Astrocyte (in vitro differentiated cells and primary cell): ENCODE results near the gene EMP2. TPM values are rescaled to one million over a fixed set of nuclear protein-coding genes. Genes with fewer than 3 reads are reported as not detected.

ENCODE experiments used
- DNase-seq: peaks from one replicate; pipeline ENCODE4 v3.0.0-alpha.2; 2010; ENCODE audit warnings: low read depth
- FAIRE-seq: peaks from 2 replicates; lab custom pipeline; 2011; peaks lifted over from hg19 to GRCh38; lab: Jason Lieb, UNC
- H2AFZ ChIP-seq: 2 replicates; pipeline ENCODE4 v1.6.0; 2012; ENCODE audit warnings: low read depth, low read length, inconsistent platforms
- H3K27ac ChIP-seq: 2 replicates; pipeline ENCODE4 v1.5.1; 2011; ENCODE audit warnings: low read depth, low read length, inconsistent platforms
- H3K27me3 ChIP-seq: 2 replicates; pipeline ENCODE4 v1.6.0; 2011; ENCODE audit warnings: low read length, inconsistent platforms; ENCODE audit not compliant: insufficient read depth
- H3K36me3 ChIP-seq: 2 replicates; pipeline ENCODE4 v1.5.1; 2011; ENCODE audit warnings: low read length, inconsistent platforms; ENCODE audit not compliant: insufficient read depth
- H3K4me1 ChIP-seq: 2 replicates; pipeline ENCODE4 v1.5.1; 2011; ENCODE audit warnings: low read length, inconsistent platforms; ENCODE audit not compliant: insufficient read depth
- H3K4me2 ChIP-seq: 2 replicates; pipeline ENCODE4 v1.6.0; 2012; ENCODE audit warnings: low read length, inconsistent platforms
- H3K4me3 ChIP-seq: 2 replicates; pipeline ENCODE4 v1.5.1; 2011; ENCODE audit warnings: low read depth, mild to moderate bottlenecking, low read length, inconsistent platforms; ENCODE audit not compliant: insufficient read depth
- H3K79me2 ChIP-seq: 2 replicates; pipeline ENCODE4 v1.6.0; 2012; ENCODE audit warnings: mild to moderate bottlenecking, low read length, inconsistent platforms; ENCODE audit not compliant: insufficient read depth
- H3K9ac ChIP-seq: 2 replicates; pipeline ENCODE4 v1.6.0; 2012; ENCODE audit warnings: mild to moderate bottlenecking, low read length, inconsistent platforms
- H3K9me3 ChIP-seq: 2 replicates; pipeline ENCODE4 v1.5.1; 2012; ENCODE audit warnings: low read depth, mild to moderate bottlenecking, low read length, inconsistent platforms; ENCODE audit not compliant: insufficient read depth
- H4K20me1 ChIP-seq: 2 replicates; pipeline ENCODE4 v1.6.0; 2012; ENCODE audit warnings: low read length, inconsistent platforms; ENCODE audit not compliant: insufficient read depth
- H3K27ac Mint-ChIP-seq: one replicate; pipeline ENCODE4 v1.8.0; 2021; ENCODE audit warnings: mild to moderate bottlenecking, mixed read lengths; ENCODE audit not compliant: unreplicated experiment
- H3K27me3 Mint-ChIP-seq: one replicate; pipeline ENCODE4 v1.8.0; 2021; ENCODE audit warnings: low read depth, mixed read lengths; ENCODE audit not compliant: unreplicated experiment
- H3K36me3 Mint-ChIP-seq: one replicate; pipeline ENCODE4 v1.8.0; 2021; ENCODE audit warnings: low read depth, mixed read lengths; ENCODE audit not compliant: unreplicated experiment
- H3K4me1 Mint-ChIP-seq: one replicate; pipeline ENCODE4 v1.8.0; 2021; ENCODE audit warnings: low read depth, mixed read lengths; ENCODE audit not compliant: unreplicated experiment
- H3K4me3 Mint-ChIP-seq: one replicate; pipeline ENCODE4 v1.8.0; 2021; ENCODE audit warnings: mild to moderate bottlenecking, moderate library complexity, mixed read lengths; ENCODE audit not compliant: unreplicated experiment
- H3K9me3 Mint-ChIP-seq: one replicate; pipeline ENCODE4 v1.8.0; 2021; ENCODE audit warnings: mild to moderate bottlenecking, mixed read lengths; ENCODE audit not compliant: unreplicated experiment
- CTCF ChIP-seq: IDR thresholded peaks from 2 replicates; pipeline ENCODE4 v1.5.1; 2011; ENCODE audit warnings: low read depth, mild to moderate bottlenecking, inconsistent platforms, low read length, moderate library complexity; ENCODE audit not compliant: insufficient read depth
- EZH2 ChIP-seq: IDR thresholded peaks from 2 replicates; pipeline ENCODE4 v1.6.1; 2012; ENCODE audit warnings: mild to moderate bottlenecking, low read length, inconsistent platforms; ENCODE audit not compliant: insufficient read depth
- total RNA-seq: library from RNA; stranded (reverse); gene quantifications from 2 replicates; pipeline ENCODE4 v1.2.1, GENCODE V29; 2021

Gene EMP2
- total RNA-seq, 1 donor from 2014 or later = 1.7 TPM

GRCh38 chr16:10539236-10539635 lies 41.2 kb downstream of the EMP2 start:
- Histone ChIP-seq H3K9ac (no peak overlapping the region), H3K27me3 (no peaks in the 10 kb centered on the region), H3K4me3 (no peak overlapping the region), H4K20me1 (no peaks in the 10 kb centered on the region), H3K27ac (no peak overlapping the region), H3K4me2 (no peak overlapping the region), H3K79me2 (no peaks in the 10 kb centered on the region), H3K9me3 (no peaks in the 10 kb centered on the region), H2AFZ (no peak overlapping the region), H3K36me3 (no peaks in the 10 kb centered on the region), H3K4me1 (no peaks in the 10 kb centered on the region)
- FAIRE-seq = no peak
- Mint-ChIP-seq H3K9me3 (no peaks in the 10 kb centered on the region), H3K36me3 (peaks cover 9% of the 10 kb centered on the region), H3K4me3 (no peak overlapping the region), H3K4me1 (no peaks in the 10 kb centered on the region), H3K27ac (no peak overlapping the region), H3K27me3 (peaks cover 2% of the 10 kb centered on the region)
- no peak for DNase-seq
- no peak for TF ChIP-seq CTCF
- TF ChIP-seq EZH2 = no peak

- no peaks in the 10 kb centered on the region for H4K20me1 ChIP-seq
- H3K27ac Mint-ChIP-seq = no peak overlapping the region
- H3K4me2 ChIP-seq = no peak overlapping the region
- H3K4me1 ChIP-seq = peaks cover 1% of the 10 kb centered on the region
- no peaks in the 10 kb centered on the region for H3K27me3 ChIP-seq
- H3K27me3 Mint-ChIP-seq = peaks cover 2% of the 10 kb centered on the region
- no peak overlapping the region for H3K27ac ChIP-seq
- TF ChIP-seq EZH2 = no peak
- TF ChIP-seq CTCF = no peak
- H3K4me3 ChIP-seq = no peak overlapping the region
- no peak overlapping the region for H3K9ac ChIP-seq
- peaks cover 9% of the 10 kb centered on the region for H3K36me3 Mint-ChIP-seq
- no peak overlapping the region for H3K4me3 Mint-ChIP-seq
- no peaks in the 10 kb centered on the region for H3K79me2 ChIP-seq
- FAIRE-seq = no peak
- H3K9me3 ChIP-seq = no peaks in the 10 kb centered on the region
- H3K36me3 ChIP-seq = no peaks in the 10 kb centered on the region
- H3K4me1 Mint-ChIP-seq = no peaks in the 10 kb centered on the region
- no peak for DNase-seq
- no peak overlapping the region for H2AFZ ChIP-seq
- no peaks in the 10 kb centered on the region for H3K9me3 Mint-ChIP-seq
Measured at GRCh38 chr16:10538583-10538982, 41.8 kb downstream of the EMP2 start.

- Histone ChIP-seq H4K20me1 (no peaks in the 10 kb centered on the region), H3K27me3 (no peaks in the 10 kb centered on the region), H3K36me3 (no peaks in the 10 kb centered on the region), H3K9ac (no peak overlapping the region), H3K4me1 (peaks cover 3% of the 10 kb centered on the region), H3K4me2 (no peak overlapping the region), H3K27ac (no peak overlapping the region), H3K4me3 (no peak overlapping the region), H3K9me3 (no peaks in the 10 kb centered on the region), H3K79me2 (no peaks in the 10 kb centered on the region), H2AFZ (no peak overlapping the region)
- no peak overlapping the region for H3K4me3 Mint-ChIP-seq
- H3K27me3 Mint-ChIP-seq = peaks cover 2% of the 10 kb centered on the region
- no peaks in the 10 kb centered on the region for H3K9me3 Mint-ChIP-seq
- DNase-seq (no peak), FAIRE-seq (no peak)
- no peak overlapping the region for H3K27ac Mint-ChIP-seq
- H3K4me1 Mint-ChIP-seq = no peaks in the 10 kb centered on the region
- H3K36me3 Mint-ChIP-seq = peaks cover 8% of the 10 kb centered on the region
- no peak for TF ChIP-seq CTCF
- no peak for TF ChIP-seq EZH2
Measured at GRCh38 chr16:10537946-10538345, 42.5 kb downstream of the EMP2 start.
